HepG2 (cell line): ENCODE data around the gene RAI14.

Experiments used
- ARHGAP35 ChIP-seq: sonication (generic); formaldehyde crosslinking; IDR thresholded peaks from 2 replicates; pipeline ENCODE4 v1.9.0; 2022; ENCODE audit warnings: mild to moderate bottlenecking, inconsistent platforms, moderate library complexity, missing genetic modification reagents, borderline replicate concordance
- ATF1 ChIP-seq: IDR thresholded peaks from 2 replicates; pipeline ENCODE4 v1.6.1; 2016; ENCODE audit warnings: mild to moderate bottlenecking, control low read depth
- BRCA1 ChIP-seq: sonication (generic); formaldehyde crosslinking; IDR thresholded peaks from 2 replicates; pipeline ENCODE4 v1.4.0; 2020; ENCODE audit warnings: missing genetic modification reagents
- CENPX ChIP-seq: sonication (generic); formaldehyde crosslinking; IDR thresholded peaks from 2 replicates; pipeline ENCODE4 v1.9.0; 2021; ENCODE audit warnings: mild to moderate bottlenecking, missing genetic modification reagents, moderate library complexity
- FOXO1 ChIP-seq: sonication (generic); formaldehyde crosslinking; IDR thresholded peaks from 2 replicates; pipeline ENCODE4 v1.4.0; 2020; ENCODE audit warnings: missing genetic modification reagents
- NR2F2 ChIP-seq: IDR thresholded peaks from 2 replicates; pipeline ENCODE4 v1.6.1; 2012; ENCODE audit warnings: low read depth, inconsistent platforms, borderline replicate concordance
- PTBP1 ChIP-seq: fragments of 200-400 bp; formaldehyde crosslinking; IDR thresholded peaks from 2 replicates; pipeline ENCODE4 v1.6.1; 2018; ENCODE audit warnings: low read length, low read depth; ENCODE audit not compliant: poor library complexity, severe bottlenecking
- SMARCC2 ChIP-seq: fragments of 450-650 bp; IDR thresholded peaks from 2 replicates; pipeline ENCODE4 v1.6.1; 2017; ENCODE audit warnings: antibody characterized with exemption, mild to moderate bottlenecking
- SP1 ChIP-seq, 2 experiments: fragments of 450-650 bp in 1 of 2; sonication (generic) in 1 of 2; formaldehyde crosslinking in 1 of 2; IDR thresholded peaks; 2 replicates each; pipeline versions ENCODE4 v1.4.0 to v1.6.1; 2016 to 2020; ENCODE audit warnings: missing genetic modification reagents in 1 of 2
- TARDBP ChIP-seq: sonication (generic); formaldehyde crosslinking; IDR thresholded peaks from 2 replicates; pipeline ENCODE4 v1.8.0; 2022; ENCODE audit warnings: mild to moderate bottlenecking, missing genetic modification reagents
- ZFP36 ChIP-seq: fragments of 150-350 bp; IDR thresholded peaks from 2 replicates; pipeline ENCODE4 v1.6.1; 2018; ENCODE audit warnings: borderline replicate concordance, low read length, low read depth; ENCODE audit not compliant: partially characterized antibody
- ZNF124 ChIP-seq: sonication (generic); formaldehyde crosslinking; IDR thresholded peaks from 2 replicates; pipeline ENCODE4 v1.4.0; 2020; ENCODE audit warnings: missing genetic modification reagents
- TF ChIP-seq, protein P1 (sequence below): sonication (generic); formaldehyde crosslinking; IDR thresholded peaks from 2 replicates; pipeline ENCODE4 v1.9.0; 2021; ENCODE audit warnings: missing genetic modification reagents, borderline replicate concordance

DNA sequence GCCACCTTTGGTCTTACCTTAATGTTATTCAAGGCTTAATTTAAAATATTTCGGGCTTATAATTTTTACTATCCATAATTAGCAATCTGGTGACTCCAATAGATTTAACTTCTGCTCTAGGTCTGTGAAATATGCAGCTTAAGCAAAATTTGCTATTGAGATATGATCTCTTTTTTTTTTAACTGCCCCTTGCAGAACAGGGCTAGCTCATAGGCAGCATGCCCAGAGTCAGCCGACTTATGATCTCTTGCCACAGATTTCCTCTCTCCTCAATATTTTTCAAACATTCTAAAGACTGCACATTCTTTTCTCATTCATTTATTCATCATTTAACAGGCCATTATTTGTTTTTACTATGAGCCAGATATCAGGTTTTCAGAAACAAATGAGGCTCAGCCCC is 187.4 kb downstream of the RAI14 start:
- TF ChIP-seq ZNF124 (CRISPR knock-in tag) (no peak), ATF1 (CRISPR knock-in tag) (no peak), SMARCC2 (no peak), TARDBP (no peak), CENPX (CRISPR knock-in tag) (no peak), SP1 (IDR thresholded peaks at IDR 0.05) (no peak), SP1 (CRISPR knock-in tag; IDR thresholded peaks at IDR 0.05) (no peak), BRCA1 (no peak), ZFP36 (no peak), PTBP1 (no peak), NR2F2 (no peak), FOXO1 (CRISPR knock-in tag) (no peak), ARHGAP35 (CRISPR knock-in tag) (no peak)
- TF ChIP-seq, protein P1, sequence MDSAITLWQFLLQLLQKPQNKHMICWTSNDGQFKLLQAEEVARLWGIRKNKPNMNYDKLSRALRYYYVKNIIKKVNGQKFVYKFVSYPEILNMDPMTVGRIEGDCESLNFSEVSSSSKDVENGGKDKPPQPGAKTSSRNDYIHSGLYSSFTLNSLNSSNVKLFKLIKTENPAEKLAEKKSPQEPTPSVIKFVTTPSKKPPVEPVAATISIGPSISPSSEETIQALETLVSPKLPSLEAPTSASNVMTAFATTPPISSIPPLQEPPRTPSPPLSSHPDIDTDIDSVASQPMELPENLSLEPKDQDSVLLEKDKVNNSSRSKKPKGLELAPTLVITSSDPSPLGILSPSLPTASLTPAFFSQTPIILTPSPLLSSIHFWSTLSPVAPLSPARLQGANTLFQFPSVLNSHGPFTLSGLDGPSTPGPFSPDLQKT (CRISPR knock-in tag) = no peak
